Kidney glomerular epithelial cell (primary cell): Measurements from ENCODE around the gene OR2A7.
"Not testable (repeated sequence)": the region's sequence is repeated elsewhere in the genome, so short reads cannot be mapped to it uniquely, and the experiment has no call there.

ENCODE experiments used
- DNase-seq: peaks from one replicate; lab custom pipeline; 2025; lab: John Stamatoyannopoulos, UW

OR2A7 gene

GRCh38 chr7:144255471-144255897, 9.1 kb downstream of the OR2A7 start:
- no peak for DNase-seq

GRCh38 chr7:144252307-144252706, 12.3 kb downstream of the OR2A7 start:
- DNase-seq: not testable (repeated sequence)

- not testable (repeated sequence) for DNase-seq
Measured at GRCh38 chr7:144247674-144248330, 16.8 kb downstream of the OR2A7 start.

GRCh38 chr7:144246967-144247366, 17.6 kb downstream of the OR2A7 start:
- not testable (repeated sequence) for DNase-seq

- DNase-seq: not testable (repeated sequence)
Measured at GRCh38 chr7:144245372-144245771, 19.2 kb downstream of the OR2A7 start.

- not testable (repeated sequence) for DNase-seq
Measured at GRCh38 chr7:144239365-144239764, 25.2 kb downstream of the OR2A7 start, which contains the start of gene OR2A42. Gene OR2A42, minus strand, starts transcription at chr7:144239605. Its CDS starts 6,762 bp downstream, at chr7:144232843.

GRCh38 chr7:144238530-144239082, 26.0 kb downstream of the OR2A7 start:
- not testable (repeated sequence) for DNase-seq

- not testable (repeated sequence) for DNase-seq
Measured at GRCh38 chr7:144233039-144233438, 31.6 kb downstream of the OR2A7 start.

- not testable (repeated sequence) for DNase-seq
Measured at GRCh38 chr7:144231027-144231426, 33.6 kb downstream of the OR2A7 start.

- DNase-seq: not testable (repeated sequence)
Measured at GRCh38 chr7:144228810-144229209, 35.8 kb downstream of the OR2A7 start.

- DNase-seq: not testable (repeated sequence)
Measured at GRCh38 chr7:144226866-144227265, 37.7 kb downstream of the OR2A7 start.

GRCh38 chr7:144223675-144224074, 40.9 kb downstream of the OR2A7 start:
- not testable (repeated sequence) for DNase-seq

GRCh38 chr7:144220531-144220930, 44.1 kb downstream of the OR2A7 start:
- DNase-seq: not testable (repeated sequence)

- DNase-seq: not testable (repeated sequence)
Measured at GRCh38 chr7:144219149-144219548, 45.4 kb downstream of the OR2A7 start.

- DNase-seq: not testable (repeated sequence)
Measured at GRCh38 chr7:144218581-144218980, 46.0 kb downstream of the OR2A7 start.

- not testable (repeated sequence) for DNase-seq
Measured at GRCh38 chr7:144217200-144217599, 47.4 kb downstream of the OR2A7 start.
